ENCODE data around the gene BBS4. TPM values are rescaled to one million over a fixed set of nuclear protein-coding genes. Genes with fewer than 3 reads are reported as not detected.

BBS4 gene
- total RNA-seq, 1 experiment from 2014 or later, result 17.9 TPM

GRCh38 chr15:72785841-72786240 lies 99.8 kb downstream of the BBS4 start:
- ATAC-seq (no peak), DNase-seq (ENCODE audit: low read depth, low spot score) (no peak)
- intact Hi-C loops (cut with micrococcal nuclease; ENCODE audit: unreplicated experiment), result no loop called here
- Histone ChIP-seq H3K36me3 (ENCODE audit: control insufficient read depth, insufficient read depth, low read length) (no peaks in the 10 kb centered on the region), H3K27me3 (ENCODE audit: control insufficient read depth, insufficient read depth, low read length) (peaks cover 4% of the 10 kb centered on the region; the same call in 1 of the 2 replicates), H3K9me3 (ENCODE audit: control insufficient read depth, insufficient read depth, low read depth, low read length) (no peaks in the 10 kb centered on the region), H3K4me3 (ENCODE audit: low read depth in 2 of 2, low read length in 2 of 2) (no peak overlapping the region), H3K27ac (ENCODE audit: low read length) (no peak overlapping the region), H3K4me1 (ENCODE audit: control insufficient read depth, insufficient read depth, low read length) (peaks cover 5% of the 10 kb centered on the region)
- ChIA-PET CTCF (no interaction called here), POLR2A (no interaction called here)
- TF ChIP-seq REST (IDR thresholded peaks at IDR 0.05; ENCODE audit: insufficient read depth in 1 of 2, low read depth in 2 of 2, low read length in 1 of 2) (no peak), TCF7L2 (IDR thresholded peaks at IDR 0.05; ENCODE audit: low read depth, low read length) (no peak), SIN3A (IDR thresholded peaks at IDR 0.05; ENCODE audit: borderline replicate concordance, insufficient read depth, low read depth, low read length) (no peak)
- BruUV-seq (replicated peaks), result no TSS peak
- in situ Hi-C loops (cut with HindIII; ENCODE audit: low pct_unique_long_range_greater_than_20kb, low sequenced_read_pairs), result no loop called here

GRCh38 chr15:72786242-72786641 lies 100.2 kb downstream of the BBS4 start:
- TF ChIP-seq CTCF (IDR thresholded peaks at IDR 0.05) (no peak), TCF7L2 (IDR thresholded peaks at IDR 0.05; ENCODE audit: low read depth, low read length) (no peak), POLR2AphosphoS5 (IDR thresholded peaks at IDR 0.05; ENCODE audit: low read depth, low read length) (no peak), REST (IDR thresholded peaks at IDR 0.05; ENCODE audit: insufficient read depth in 1 of 2, low read depth in 2 of 2, low read length in 1 of 2) (no peak), SIN3A (IDR thresholded peaks at IDR 0.05; ENCODE audit: borderline replicate concordance, insufficient read depth, low read depth, low read length) (no peak)
- Histone ChIP-seq H3K27ac (ENCODE audit: low read length) (no peak overlapping the region), H3K4me1 (ENCODE audit: control insufficient read depth, insufficient read depth, low read length) (peaks cover 5% of the 10 kb centered on the region), H3K27me3 (ENCODE audit: control insufficient read depth, insufficient read depth, low read length) (peaks cover 4% of the 10 kb centered on the region; the same call in 1 of the 2 replicates), H3K36me3 (ENCODE audit: control insufficient read depth, insufficient read depth, low read length) (no peaks in the 10 kb centered on the region), H3K9me3 (ENCODE audit: control insufficient read depth, insufficient read depth, low read depth, low read length) (no peaks in the 10 kb centered on the region), H3K4me3 (ENCODE audit: low read depth in 2 of 2, low read length in 2 of 2) (no peak overlapping the region)
- in situ Hi-C loops (cut with HindIII; ENCODE audit: low pct_unique_long_range_greater_than_20kb, low sequenced_read_pairs) (no loop called here), intact Hi-C loops (cut with micrococcal nuclease; ENCODE audit: unreplicated experiment) (no loop called here)
- BruUV-seq (replicated peaks), result no TSS peak
- ChIA-PET CTCF (no interaction called here), POLR2A (no interaction called here)
- DNase-seq (ENCODE audit: low read depth, low spot score), result no peak
- ATAC-seq, result no peak

Data from Panc1 (cell line).